ENCODE data around the gene RNF220. TPM values are rescaled to one million over a fixed set of nuclear protein-coding genes. Genes with fewer than 3 reads are reported as not detected.
A peak's percentile ranks its signal among the peaks of the same experiment; 100 is the strongest.

Gene RNF220
- total RNA-seq, 1 donor from 2014 or later, result 47.1 TPM

GRCh38 chr1:44421446-44421884 lies 16.4 kb downstream of the RNF220 start:
- H3K79me2 ChIP-seq (ENCODE audit: insufficient read depth, low read length), result no peaks in the 10 kb centered on the region
- no peak overlapping the region for H3K4me3 ChIP-seq (ENCODE audit: insufficient read depth, low read depth, low read length)
- no peak overlapping the region for H2AFZ ChIP-seq (ENCODE audit: low read depth, low read length)
- Mint-ChIP-seq H3K9me3 (ENCODE audit: unreplicated experiment) (no peaks in the 10 kb centered on the region), H3K36me3 (ENCODE audit: low read depth, unreplicated experiment) (no peaks in the 10 kb centered on the region), H3K27ac (ENCODE audit: unreplicated experiment) (no peak overlapping the region), H3K27me3 (ENCODE audit: low read depth, unreplicated experiment) (peaks cover 12% of the 10 kb centered on the region), H3K4me1 (ENCODE audit: low read depth, unreplicated experiment) (peaks cover 50% of the 10 kb centered on the region), H3K4me3 (ENCODE audit: unreplicated experiment) (no peak overlapping the region)
- no peak for DNase-seq (ENCODE audit: low read depth)
- no peaks in the 10 kb centered on the region for H3K9me3 ChIP-seq (ENCODE audit: insufficient read depth, low read depth, low read length)
- H3K9ac ChIP-seq (ENCODE audit: low read length), result no peak overlapping the region
- FAIRE-seq, result no peak
- H4K20me1 ChIP-seq (ENCODE audit: insufficient read depth, low read length), result no peaks in the 10 kb centered on the region
- peaks cover 9% of the 10 kb centered on the region for H3K4me1 ChIP-seq (ENCODE audit: insufficient read depth, low read length)
- H3K36me3 ChIP-seq (ENCODE audit: insufficient read depth, low read length), result no peaks in the 10 kb centered on the region
- H3K27me3 ChIP-seq (ENCODE audit: insufficient read depth, low read length), result peaks cover 56% of the 10 kb centered on the region
- no peak overlapping the region for H3K4me2 ChIP-seq (ENCODE audit: low read length)
- H3K27ac ChIP-seq (ENCODE audit: low read depth, low read length), result no peak overlapping the region
- no peak for TF ChIP-seq EZH2 (IDR thresholded peaks at IDR 0.05; ENCODE audit: insufficient read depth, low read length)
- no peak for TF ChIP-seq CTCF (IDR thresholded peaks at IDR 0.05; ENCODE audit: insufficient read depth, low read depth, low read length)

GRCh38 chr1:44422161-44422560 lies 17.1 kb downstream of the RNF220 start:
- H3K9me3 ChIP-seq (ENCODE audit: insufficient read depth, low read depth, low read length), result no peaks in the 10 kb centered on the region
- Mint-ChIP-seq H3K4me1 (ENCODE audit: low read depth, unreplicated experiment) (peaks cover 50% of the 10 kb centered on the region), H3K36me3 (ENCODE audit: low read depth, unreplicated experiment) (no peaks in the 10 kb centered on the region), H3K4me3 (ENCODE audit: unreplicated experiment) (no peak overlapping the region), H3K27me3 (ENCODE audit: low read depth, unreplicated experiment) (peaks cover 10% of the 10 kb centered on the region), H3K27ac (ENCODE audit: unreplicated experiment) (peak overlapping the region; percentile 62), H3K9me3 (ENCODE audit: unreplicated experiment) (no peaks in the 10 kb centered on the region)
- peaks cover 9% of the 10 kb centered on the region for H3K4me1 ChIP-seq (ENCODE audit: insufficient read depth, low read length)
- H3K9ac ChIP-seq (ENCODE audit: low read length), result no peak overlapping the region
- H3K36me3 ChIP-seq (ENCODE audit: insufficient read depth, low read length), result no peaks in the 10 kb centered on the region
- H4K20me1 ChIP-seq (ENCODE audit: insufficient read depth, low read length), result no peaks in the 10 kb centered on the region
- DNase-seq (ENCODE audit: low read depth) (no peak), FAIRE-seq (no peak)
- no peaks in the 10 kb centered on the region for H3K79me2 ChIP-seq (ENCODE audit: insufficient read depth, low read length)
- TF ChIP-seq CTCF (IDR thresholded peaks at IDR 0.05; ENCODE audit: insufficient read depth, low read depth, low read length) (no peak), EZH2 (IDR thresholded peaks at IDR 0.05; ENCODE audit: insufficient read depth, low read length) (no peak)
- no peak overlapping the region for H2AFZ ChIP-seq (ENCODE audit: low read depth, low read length)
- H3K27ac ChIP-seq (ENCODE audit: low read depth, low read length), result no peak overlapping the region
- H3K27me3 ChIP-seq (ENCODE audit: insufficient read depth, low read length), result peaks cover 53% of the 10 kb centered on the region
- no peak overlapping the region for H3K4me2 ChIP-seq (ENCODE audit: low read length)
- no peak overlapping the region for H3K4me3 ChIP-seq (ENCODE audit: insufficient read depth, low read depth, low read length)

- Histone ChIP-seq H2AFZ (ENCODE audit: low read depth, low read length) (peak overlapping the region; percentile 40), H3K27me3 (ENCODE audit: insufficient read depth, low read length) (peaks cover 61% of the 10 kb centered on the region), H3K4me1 (ENCODE audit: insufficient read depth, low read length) (peaks cover 6% of the 10 kb centered on the region), H3K27ac (ENCODE audit: low read depth, low read length) (no peak overlapping the region), H3K9ac (ENCODE audit: low read length) (no peak overlapping the region), H3K4me2 (ENCODE audit: low read length) (peak overlapping the region; percentile 68), H3K79me2 (ENCODE audit: insufficient read depth, low read length) (no peaks in the 10 kb centered on the region), H4K20me1 (ENCODE audit: insufficient read depth, low read length) (no peaks in the 10 kb centered on the region), H3K9me3 (ENCODE audit: insufficient read depth, low read depth, low read length) (no peaks in the 10 kb centered on the region), H3K36me3 (ENCODE audit: insufficient read depth, low read length) (no peaks in the 10 kb centered on the region), H3K4me3 (ENCODE audit: insufficient read depth, low read depth, low read length) (no peak overlapping the region)
- Mint-ChIP-seq H3K4me3 (ENCODE audit: unreplicated experiment) (no peak overlapping the region), H3K4me1 (ENCODE audit: low read depth, unreplicated experiment) (peaks cover 48% of the 10 kb centered on the region), H3K36me3 (ENCODE audit: low read depth, unreplicated experiment) (no peaks in the 10 kb centered on the region), H3K27ac (ENCODE audit: unreplicated experiment) (no peak overlapping the region), H3K9me3 (ENCODE audit: unreplicated experiment) (no peaks in the 10 kb centered on the region), H3K27me3 (ENCODE audit: low read depth, unreplicated experiment) (peaks cover 5% of the 10 kb centered on the region)
- FAIRE-seq (no peak), DNase-seq (ENCODE audit: low read depth) (peak; percentile 73)
- TF ChIP-seq EZH2 (IDR thresholded peaks at IDR 0.05; ENCODE audit: insufficient read depth, low read length) (no peak), CTCF (IDR thresholded peaks at IDR 0.05; ENCODE audit: insufficient read depth, low read depth, low read length) (no peak)
These were observed 18.8 kb downstream of the RNF220 start for GRCh38 chr1:44423591-44424537.

All from astrocyte (in vitro differentiated cells and primary cell).